Measurements from ENCODE around the gene GLS. TPM values are rescaled to one million over a fixed set of nuclear protein-coding genes. Genes with fewer than 3 reads are reported as not detected.

Gene GLS
- total RNA-seq, 4 donors from 2014 or later, result 111 to 139 (median 129) TPM

DNA sequence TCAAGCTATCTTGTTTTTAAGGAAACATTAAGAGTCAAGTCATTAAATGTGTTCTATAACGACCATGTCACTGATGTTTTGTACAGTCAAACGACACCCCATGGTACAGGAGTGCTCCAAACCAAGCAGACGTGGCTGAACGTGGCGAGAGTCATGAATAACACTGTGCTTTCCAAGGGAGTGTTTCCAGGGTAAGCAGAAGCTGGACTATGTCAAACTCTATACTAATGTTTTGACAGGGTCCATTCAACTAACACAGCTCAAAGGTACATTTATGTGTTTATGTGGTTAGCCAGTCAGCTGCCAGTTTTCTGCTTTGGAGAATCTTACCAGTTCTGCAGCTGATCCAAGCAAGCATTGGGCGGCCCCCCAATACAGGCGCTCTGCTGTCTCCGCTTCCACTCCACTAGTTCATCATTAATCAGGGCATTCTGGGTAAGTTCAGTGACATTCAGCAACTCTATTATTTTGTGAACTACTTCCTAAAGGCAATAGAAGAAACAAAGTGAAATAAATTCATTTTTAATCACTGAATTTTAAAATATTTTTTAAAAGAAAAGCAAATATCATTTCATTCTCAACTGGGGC lies 117.0 kb downstream of the GLS start:
- no peak for TF ChIP-seq CTCF (IDR thresholded peaks at IDR 0.05; ENCODE audit: low read depth)

- no peak for TF ChIP-seq CTCF (IDR thresholded peaks at IDR 0.05; ENCODE audit: low read depth)
Observed at GRCh38 chr2:190999058-190999457, 118.4 kb downstream of the GLS start.

- no peak for TF ChIP-seq CTCF (IDR thresholded peaks at IDR 0.05; ENCODE audit: low read depth)
Observed at GRCh38 chr2:190999949-191000665, 119.5 kb downstream of the GLS start.

GRCh38 chr2:191001032-191001431 lies 120.4 kb downstream of the GLS start:
- TF ChIP-seq CTCF (IDR thresholded peaks at IDR 0.05; ENCODE audit: low read depth), result no peak

DNA sequence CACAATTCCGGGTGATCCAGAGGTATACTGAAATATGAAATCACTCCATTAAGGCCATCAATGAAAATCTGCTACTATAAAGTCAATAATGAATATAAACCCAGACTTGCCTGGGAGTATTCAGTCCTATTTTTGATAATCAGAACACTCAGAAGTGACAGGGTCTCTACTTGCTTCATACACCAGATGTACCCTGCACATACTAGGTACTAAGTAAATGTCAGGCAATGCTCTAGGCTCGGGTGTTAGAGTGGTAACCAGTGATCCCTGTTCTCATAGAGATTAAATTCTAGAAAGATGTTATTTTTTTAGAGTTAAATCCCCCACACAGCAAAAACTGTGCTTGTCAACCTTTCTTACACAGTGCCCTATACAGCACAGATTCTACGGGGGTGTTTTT lies 121.0 kb downstream of the GLS start:
- TF ChIP-seq CTCF (IDR thresholded peaks at IDR 0.05; ENCODE audit: low read depth), result no peak

DNA sequence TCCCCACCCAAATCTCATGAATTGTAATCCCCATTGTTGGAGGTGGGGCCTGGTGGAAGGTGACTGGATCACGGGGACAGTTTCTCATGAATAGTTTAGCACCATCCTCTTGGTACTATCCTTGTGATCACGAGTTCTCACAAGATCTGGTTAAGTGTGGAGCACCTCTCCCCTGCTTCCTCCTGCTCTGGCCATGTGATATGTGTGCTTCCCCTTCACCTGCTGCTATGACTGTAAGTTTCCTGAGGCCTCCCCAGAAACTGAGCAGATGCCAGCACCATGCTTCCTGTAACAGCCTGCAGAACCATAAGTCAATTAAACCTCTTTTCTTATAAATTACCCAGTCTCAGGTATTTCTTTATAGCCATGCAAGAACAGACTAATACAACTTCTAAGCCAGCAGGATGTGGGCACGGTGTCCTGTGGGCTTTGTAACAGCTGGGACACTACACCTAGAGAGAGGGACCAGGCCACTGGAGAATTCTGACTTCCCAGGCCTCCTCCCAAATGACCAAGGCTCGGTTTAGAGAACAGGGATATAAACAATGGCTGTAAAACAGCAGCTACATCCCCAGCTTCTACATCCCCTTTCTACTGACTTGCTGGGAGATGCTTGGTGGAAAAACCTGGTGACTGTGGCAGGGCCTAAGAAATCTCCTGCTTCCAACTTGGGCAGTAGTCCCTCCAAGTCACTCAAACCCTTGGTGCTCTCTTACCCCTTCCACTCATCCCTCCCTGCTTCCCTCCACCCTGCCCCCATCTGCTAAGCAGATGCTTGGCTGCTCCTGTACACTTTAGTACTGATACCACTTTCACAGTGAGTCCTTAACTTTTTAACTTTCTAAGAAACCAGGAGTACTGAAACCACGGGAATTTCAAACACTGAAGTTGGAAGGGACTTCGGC lies 123.0 kb downstream of the GLS start:
- no peak for TF ChIP-seq CTCF (IDR thresholded peaks at IDR 0.05; ENCODE audit: low read depth)

DNA sequence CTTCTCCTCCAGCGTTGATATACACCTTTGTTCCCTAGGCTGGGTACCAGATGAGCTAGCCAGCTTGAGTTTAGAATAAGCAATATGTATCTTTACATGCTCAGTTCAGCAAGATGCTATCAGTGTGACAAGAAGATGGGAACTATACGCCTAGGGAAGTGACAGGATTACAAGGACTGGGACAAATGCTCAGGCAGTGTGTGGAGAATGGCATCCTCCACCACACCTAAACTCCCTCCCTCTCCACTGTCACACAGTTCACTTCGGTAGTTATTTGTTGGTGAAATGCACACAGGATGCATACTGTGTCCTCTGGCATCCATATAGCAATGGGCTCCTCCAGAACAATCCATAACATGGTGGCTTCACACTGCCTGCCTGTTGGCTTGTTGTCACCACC lies 125.7 kb downstream of the GLS start:
- TF ChIP-seq CTCF (IDR thresholded peaks at IDR 0.05; ENCODE audit: low read depth), result no peak

Data from subcutaneous adipose tissue (tissue), 4 donors.